ENCODE measurements around the gene TPCN1.

The TPCN1 gene

DNA sequence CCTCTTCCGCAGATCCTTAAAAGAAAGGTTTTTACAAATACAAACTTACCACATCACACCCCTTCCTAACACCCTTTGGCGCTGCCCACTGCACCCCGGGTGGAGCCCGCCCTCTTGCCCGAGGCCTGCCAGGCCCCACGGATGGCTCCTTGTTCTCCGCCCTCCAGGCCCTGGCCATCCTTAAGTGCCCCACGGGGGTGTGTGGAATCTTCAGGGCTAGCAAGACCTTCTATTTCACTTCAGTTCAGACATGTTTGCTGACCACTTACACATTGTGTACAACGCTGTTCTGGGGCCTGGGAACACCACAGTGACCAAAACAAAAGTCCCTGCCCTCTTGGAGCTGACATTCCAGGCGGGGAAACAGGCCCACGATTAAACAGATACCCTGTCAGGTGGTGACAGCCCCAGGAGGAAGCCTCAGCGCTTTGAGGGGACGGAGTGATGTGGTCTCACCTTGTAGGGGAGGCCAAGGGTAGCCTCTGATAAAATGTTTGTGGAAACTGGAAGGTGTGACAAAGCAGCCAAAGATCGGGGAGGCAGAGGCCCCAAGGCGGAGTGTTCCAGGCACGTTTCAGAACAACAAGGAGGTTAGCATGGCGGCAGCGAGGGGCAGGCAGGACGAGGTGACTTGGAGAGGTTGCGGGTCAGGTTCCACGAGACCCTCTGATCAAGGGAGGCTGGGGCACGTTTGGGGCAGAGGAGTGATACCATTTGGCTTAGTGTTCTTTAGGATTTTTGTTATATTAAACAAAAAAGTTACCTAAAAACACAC is 27.0 kb downstream of the TPCN1 start:
- no peaks in the 10 kb centered on the region for H3K27me3 ChIP-seq (replicated peaks; ENCODE audit: control insufficient read depth, insufficient read depth, low read length, poor library complexity, severe bottlenecking)
- DNase-seq: no peak
- no peaks in the 10 kb centered on the region for H3K9me3 ChIP-seq (ENCODE audit: control insufficient read depth, low read length)
- no peaks in the 10 kb centered on the region for H3K4me1 ChIP-seq (ENCODE audit: control insufficient read depth, insufficient read depth, low read length, poor library complexity, severe bottlenecking)
- H3K36me3 ChIP-seq (ENCODE audit: control insufficient read depth, insufficient read depth, low read length): peaks cover 21% of the 10 kb centered on the region
- no peak overlapping the region for H3K27ac ChIP-seq (ENCODE audit: insufficient read depth, low read length, poor library complexity, severe bottlenecking)
- no peak overlapping the region for H3K4me3 ChIP-seq (ENCODE audit: insufficient read depth, low read depth, low read length, poor library complexity, severe bottlenecking)

DNA sequence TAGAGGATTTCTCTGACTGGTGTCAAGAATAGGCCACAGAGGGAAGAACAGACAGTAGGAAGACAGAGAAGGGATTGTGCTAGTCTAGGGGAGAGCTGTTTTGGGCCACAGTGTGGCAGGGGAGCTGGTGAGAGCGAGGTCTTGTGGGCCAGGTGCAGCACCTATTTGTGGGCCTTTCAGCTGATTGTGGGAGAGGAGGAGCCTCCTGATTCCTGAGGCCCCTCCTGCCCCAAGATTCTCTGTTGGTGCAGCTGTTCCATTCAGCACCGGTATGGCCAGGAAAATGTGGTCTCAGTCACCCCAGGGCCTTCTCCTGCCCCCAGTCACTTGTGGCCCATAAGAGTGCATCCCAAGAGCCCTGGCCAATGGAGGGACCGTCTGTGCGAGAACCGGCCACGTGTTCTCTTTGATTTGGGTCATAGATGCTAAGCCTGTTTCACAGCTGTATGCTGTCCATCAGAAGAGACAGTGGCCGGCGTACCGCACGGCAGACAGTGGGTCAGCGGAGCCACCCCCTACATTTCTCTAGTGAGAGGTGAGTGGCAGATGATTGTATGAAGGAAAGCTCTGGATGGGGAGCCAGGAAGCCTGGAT is 27.7 kb downstream of the TPCN1 start:
- H3K4me3 ChIP-seq (ENCODE audit: insufficient read depth, low read depth, low read length, poor library complexity, severe bottlenecking): no peak overlapping the region
- H3K4me1 ChIP-seq (ENCODE audit: control insufficient read depth, insufficient read depth, low read length, poor library complexity, severe bottlenecking): no peaks in the 10 kb centered on the region
- peaks cover 24% of the 10 kb centered on the region for H3K36me3 ChIP-seq (ENCODE audit: control insufficient read depth, insufficient read depth, low read length)
- H3K9me3 ChIP-seq (ENCODE audit: control insufficient read depth, low read length): no peaks in the 10 kb centered on the region
- no peak for DNase-seq
- no peaks in the 10 kb centered on the region for H3K27me3 ChIP-seq (replicated peaks; ENCODE audit: control insufficient read depth, insufficient read depth, low read length, poor library complexity, severe bottlenecking)
- H3K27ac ChIP-seq (ENCODE audit: insufficient read depth, low read length, poor library complexity, severe bottlenecking): no peak overlapping the region

DNA sequence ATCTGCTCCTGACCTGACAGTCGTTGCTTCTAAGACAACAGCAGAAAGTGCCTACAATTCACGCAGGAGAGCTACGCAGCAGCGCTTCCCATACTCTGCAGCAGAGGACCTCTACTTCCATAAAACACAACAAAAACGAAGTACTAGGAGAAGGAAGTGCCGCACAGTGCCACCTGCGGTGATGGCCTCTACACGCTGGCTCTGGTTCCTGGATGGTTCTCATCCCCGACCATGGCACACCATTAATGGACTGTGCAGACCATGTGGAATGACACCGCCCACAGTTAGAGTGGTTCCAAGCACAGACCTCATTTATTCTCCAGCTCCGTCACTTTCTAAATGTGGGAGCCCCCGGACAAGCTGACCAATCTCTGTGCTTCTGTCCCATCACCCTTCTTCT is 28.3 kb downstream of the TPCN1 start:
- Histone ChIP-seq H3K4me1 (ENCODE audit: control insufficient read depth, insufficient read depth, low read length, poor library complexity, severe bottlenecking) (no peaks in the 10 kb centered on the region), H3K36me3 (ENCODE audit: control insufficient read depth, insufficient read depth, low read length) (peaks cover 24% of the 10 kb centered on the region), H3K27ac (ENCODE audit: insufficient read depth, low read length, poor library complexity, severe bottlenecking) (no peak overlapping the region), H3K27me3 (replicated peaks; ENCODE audit: control insufficient read depth, insufficient read depth, low read length, poor library complexity, severe bottlenecking) (no peaks in the 10 kb centered on the region), H3K4me3 (ENCODE audit: insufficient read depth, low read depth, low read length, poor library complexity, severe bottlenecking) (no peak overlapping the region), H3K9me3 (ENCODE audit: control insufficient read depth, low read length) (no peaks in the 10 kb centered on the region)
- DNase-seq: no peak

- no peaks in the 10 kb centered on the region for H3K27me3 ChIP-seq (replicated peaks; ENCODE audit: control insufficient read depth, insufficient read depth, low read length, poor library complexity, severe bottlenecking)
- peaks cover 24% of the 10 kb centered on the region for H3K36me3 ChIP-seq (ENCODE audit: control insufficient read depth, insufficient read depth, low read length)
- no peaks in the 10 kb centered on the region for H3K4me1 ChIP-seq (ENCODE audit: control insufficient read depth, insufficient read depth, low read length, poor library complexity, severe bottlenecking)
- H3K9me3 ChIP-seq (ENCODE audit: control insufficient read depth, low read length): no peaks in the 10 kb centered on the region
- H3K4me3 ChIP-seq (ENCODE audit: insufficient read depth, low read depth, low read length, poor library complexity, severe bottlenecking): no peak overlapping the region
- no peak overlapping the region for H3K27ac ChIP-seq (ENCODE audit: insufficient read depth, low read length, poor library complexity, severe bottlenecking)
- no peak for DNase-seq
Observed at GRCh38 chr12:113250045-113250444, 28.8 kb downstream of the TPCN1 start.

- no peak overlapping the region for H3K4me3 ChIP-seq (ENCODE audit: insufficient read depth, low read depth, low read length, poor library complexity, severe bottlenecking)
- no peaks in the 10 kb centered on the region for H3K4me1 ChIP-seq (ENCODE audit: control insufficient read depth, insufficient read depth, low read length, poor library complexity, severe bottlenecking)
- no peaks in the 10 kb centered on the region for H3K27me3 ChIP-seq (replicated peaks; ENCODE audit: control insufficient read depth, insufficient read depth, low read length, poor library complexity, severe bottlenecking)
- H3K36me3 ChIP-seq (ENCODE audit: control insufficient read depth, insufficient read depth, low read length): peaks cover 23% of the 10 kb centered on the region
- no peak for DNase-seq
- H3K27ac ChIP-seq (ENCODE audit: insufficient read depth, low read length, poor library complexity, severe bottlenecking): no peak overlapping the region
- no peaks in the 10 kb centered on the region for H3K9me3 ChIP-seq (ENCODE audit: control insufficient read depth, low read length)
Observed at GRCh38 chr12:113251404-113252070, 30.3 kb downstream of the TPCN1 start.

DNA sequence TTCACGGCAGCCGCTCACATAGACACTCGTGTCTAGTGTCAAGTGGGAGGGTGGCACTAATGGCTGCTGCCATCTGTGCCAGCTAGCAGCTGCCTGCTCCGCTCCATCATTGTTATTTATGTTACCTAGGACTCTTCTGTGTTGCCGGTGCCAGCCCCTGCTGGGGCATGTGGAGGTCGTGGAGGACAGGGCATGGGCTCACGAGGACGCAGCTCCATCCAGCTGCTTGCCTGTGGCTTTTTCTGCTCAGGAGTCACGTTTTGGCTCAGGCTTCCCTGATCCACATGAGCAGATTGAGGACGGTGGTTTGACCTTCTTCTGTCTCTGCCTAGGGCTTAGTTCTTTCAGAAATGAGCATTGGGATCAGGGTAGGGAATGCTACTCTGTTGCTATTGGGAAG is 31.2 kb downstream of the TPCN1 start:
- H3K36me3 ChIP-seq (ENCODE audit: control insufficient read depth, insufficient read depth, low read length): peaks cover 19% of the 10 kb centered on the region
- no peak overlapping the region for H3K27ac ChIP-seq (ENCODE audit: insufficient read depth, low read length, poor library complexity, severe bottlenecking)
- H3K4me1 ChIP-seq (ENCODE audit: control insufficient read depth, insufficient read depth, low read length, poor library complexity, severe bottlenecking): no peaks in the 10 kb centered on the region
- no peaks in the 10 kb centered on the region for H3K9me3 ChIP-seq (ENCODE audit: control insufficient read depth, low read length)
- DNase-seq: no peak
- H3K4me3 ChIP-seq (ENCODE audit: insufficient read depth, low read depth, low read length, poor library complexity, severe bottlenecking): no peak overlapping the region
- H3K27me3 ChIP-seq (replicated peaks; ENCODE audit: control insufficient read depth, insufficient read depth, low read length, poor library complexity, severe bottlenecking): no peaks in the 10 kb centered on the region

- DNase-seq: no peak
- Histone ChIP-seq H3K27me3 (replicated peaks; ENCODE audit: control insufficient read depth, insufficient read depth, low read length, poor library complexity, severe bottlenecking) (no peaks in the 10 kb centered on the region), H3K27ac (ENCODE audit: insufficient read depth, low read length, poor library complexity, severe bottlenecking) (no peak overlapping the region), H3K36me3 (ENCODE audit: control insufficient read depth, insufficient read depth, low read length) (peaks cover 14% of the 10 kb centered on the region), H3K4me1 (ENCODE audit: control insufficient read depth, insufficient read depth, low read length, poor library complexity, severe bottlenecking) (no peaks in the 10 kb centered on the region), H3K4me3 (ENCODE audit: insufficient read depth, low read depth, low read length, poor library complexity, severe bottlenecking) (no peak overlapping the region), H3K9me3 (ENCODE audit: control insufficient read depth, low read length) (no peaks in the 10 kb centered on the region)
Observed at GRCh38 chr12:113253532-113254285, 32.4 kb downstream of the TPCN1 start.

DNA sequence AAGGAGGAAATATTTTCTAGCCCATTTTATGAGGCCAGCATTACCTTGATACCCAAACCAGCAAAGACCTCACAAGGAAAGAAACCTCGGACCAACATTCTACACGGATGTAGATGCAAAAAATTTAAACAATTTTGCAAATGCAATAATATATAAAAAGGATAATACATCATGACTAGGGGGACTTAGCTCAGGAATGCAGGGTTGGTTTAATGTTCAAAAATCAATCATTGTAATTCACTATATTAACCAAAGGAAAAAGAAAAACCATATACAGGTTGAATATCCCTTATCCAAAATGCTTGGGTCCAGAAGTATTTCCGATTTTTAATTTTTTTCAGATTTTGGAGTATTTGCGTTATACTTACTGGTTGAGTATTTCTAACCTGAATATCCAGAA is 33.0 kb downstream of the TPCN1 start:
- Histone ChIP-seq H3K36me3 (ENCODE audit: control insufficient read depth, insufficient read depth, low read length) (peaks cover 9% of the 10 kb centered on the region), H3K27ac (ENCODE audit: insufficient read depth, low read length, poor library complexity, severe bottlenecking) (no peak overlapping the region), H3K9me3 (ENCODE audit: control insufficient read depth, low read length) (no peaks in the 10 kb centered on the region), H3K4me1 (ENCODE audit: control insufficient read depth, insufficient read depth, low read length, poor library complexity, severe bottlenecking) (no peaks in the 10 kb centered on the region), H3K27me3 (replicated peaks; ENCODE audit: control insufficient read depth, insufficient read depth, low read length, poor library complexity, severe bottlenecking) (no peaks in the 10 kb centered on the region), H3K4me3 (ENCODE audit: insufficient read depth, low read depth, low read length, poor library complexity, severe bottlenecking) (no peak overlapping the region)
- DNase-seq: no peak

- Histone ChIP-seq H3K9me3 (ENCODE audit: control insufficient read depth, low read length) (no peaks in the 10 kb centered on the region), H3K4me1 (ENCODE audit: control insufficient read depth, insufficient read depth, low read length, poor library complexity, severe bottlenecking) (peaks cover 2% of the 10 kb centered on the region), H3K36me3 (ENCODE audit: control insufficient read depth, insufficient read depth, low read length) (peaks cover 8% of the 10 kb centered on the region), H3K27ac (ENCODE audit: insufficient read depth, low read length, poor library complexity, severe bottlenecking) (no peak overlapping the region), H3K27me3 (replicated peaks; ENCODE audit: control insufficient read depth, insufficient read depth, low read length, poor library complexity, severe bottlenecking) (no peaks in the 10 kb centered on the region), H3K4me3 (ENCODE audit: insufficient read depth, low read depth, low read length, poor library complexity, severe bottlenecking) (no peak overlapping the region)
- no peak for DNase-seq
Observed at GRCh38 chr12:113257564-113257963, 36.3 kb downstream of the TPCN1 start.

All from effector memory CD4-positive, alpha-beta T cell (primary cell).